ENCODE measurements around the gene FBXO46. TPM values are rescaled to one million over a fixed set of nuclear protein-coding genes. Genes with fewer than 3 reads are reported as not detected.
A peak's percentile ranks its signal among the peaks of the same experiment; 100 is the strongest.

Gene FBXO46
- total and polyA plus RNA-seq, 10 of the 15 experiments (the other 5 are each of a cell fraction or from before 2014, with no cell fraction given): 2.5 to 61.5 (median 13.7) TPM

DNA sequence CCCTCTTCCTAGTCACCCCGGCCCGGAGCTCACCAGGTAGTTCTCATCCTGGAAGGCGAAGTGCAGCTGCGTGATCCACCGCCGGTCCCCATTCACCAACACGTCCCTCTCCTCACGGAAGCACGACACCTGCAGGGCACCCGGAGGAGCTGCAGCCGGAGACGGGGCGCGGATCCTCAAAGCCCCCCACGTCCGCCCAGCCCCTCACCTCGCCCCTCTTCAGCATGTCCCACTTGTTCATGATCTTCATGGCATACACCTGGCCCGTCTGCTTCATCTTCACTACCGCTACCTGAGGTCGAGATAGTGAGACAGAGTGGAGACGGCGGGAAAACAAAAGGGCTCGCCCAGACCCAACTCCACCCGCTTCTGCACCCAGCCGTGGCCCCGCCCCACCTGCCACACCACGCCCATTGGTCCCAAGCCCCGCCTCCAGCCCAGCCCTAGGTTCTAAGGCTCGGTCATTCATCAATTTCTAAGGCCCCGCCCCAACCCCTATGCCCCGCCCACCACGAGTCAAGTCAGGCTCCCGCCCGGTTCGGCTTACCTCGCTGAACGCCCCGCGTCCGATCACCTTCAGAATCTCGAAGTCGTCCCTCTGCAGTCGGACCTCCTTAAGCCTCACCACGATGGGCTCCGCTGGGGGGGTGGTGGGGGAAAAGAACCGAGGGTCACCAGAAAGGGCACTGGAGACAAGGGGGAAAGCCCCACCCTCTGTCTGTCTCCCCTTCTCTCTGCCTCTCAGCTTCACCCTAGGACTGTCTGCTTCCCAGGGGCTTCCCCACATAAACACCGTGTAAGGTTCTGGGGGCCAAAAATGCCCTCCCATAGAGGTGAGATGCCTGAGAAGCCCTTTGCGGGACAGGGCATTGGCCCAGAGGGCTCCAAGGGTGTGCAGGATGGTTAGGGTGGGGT is 48.8 kb upstream of the FBXO46 start (continued):
- TF ChIP-seq, protein P1, sequence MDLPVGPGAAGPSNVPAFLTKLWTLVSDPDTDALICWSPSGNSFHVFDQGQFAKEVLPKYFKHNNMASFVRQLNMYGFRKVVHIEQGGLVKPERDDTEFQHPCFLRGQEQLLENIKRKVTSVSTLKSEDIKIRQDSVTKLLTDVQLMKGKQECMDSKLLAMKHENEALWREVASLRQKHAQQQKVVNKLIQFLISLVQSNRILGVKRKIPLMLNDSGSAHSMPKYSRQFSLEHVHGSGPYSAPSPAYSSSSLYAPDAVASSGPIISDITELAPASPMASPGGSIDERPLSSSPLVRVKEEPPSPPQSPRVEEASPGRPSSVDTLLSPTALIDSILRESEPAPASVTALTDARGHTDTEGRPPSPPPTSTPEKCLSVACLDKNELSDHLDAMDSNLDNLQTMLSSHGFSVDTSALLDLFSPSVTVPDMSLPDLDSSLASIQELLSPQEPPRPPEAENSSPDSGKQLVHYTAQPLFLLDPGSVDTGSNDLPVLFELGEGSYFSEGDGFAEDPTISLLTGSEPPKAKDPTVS (IDR thresholded peaks at IDR 0.05; ENCODE audit: low read depth, low read length): no peak
- TF ChIP-seq, protein P2, sequence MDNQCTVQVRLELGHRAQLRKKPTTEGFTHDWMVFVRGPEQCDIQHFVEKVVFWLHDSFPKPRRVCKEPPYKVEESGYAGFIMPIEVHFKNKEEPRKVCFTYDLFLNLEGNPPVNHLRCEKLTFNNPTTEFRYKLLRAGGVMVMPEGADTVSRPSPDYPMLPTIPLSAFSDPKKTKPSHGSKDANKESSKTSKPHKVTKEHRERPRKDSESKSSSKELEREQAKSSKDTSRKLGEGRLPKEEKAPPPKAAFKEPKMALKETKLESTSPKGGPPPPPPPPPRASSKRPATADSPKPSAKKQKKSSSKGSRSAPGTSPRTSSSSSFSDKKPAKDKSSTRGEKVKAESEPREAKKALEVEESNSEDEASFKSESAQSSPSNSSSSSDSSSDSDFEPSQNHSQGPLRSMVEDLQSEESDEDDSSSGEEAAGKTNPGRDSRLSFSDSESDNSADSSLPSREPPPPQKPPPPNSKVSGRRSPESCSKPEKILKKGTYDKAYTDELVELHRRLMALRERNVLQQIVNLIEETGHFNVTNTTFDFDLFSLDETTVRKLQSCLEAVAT (IDR thresholded peaks at IDR 0.05): 0 out of 2 replicates have a peak, but pooled peaks have one; percentile 46
- no peak for TF ChIP-seq POLR2AphosphoS2 (IDR thresholded peaks at IDR 0.05; ENCODE audit: low read depth, low read length)
- TF ChIP-seq SP1 (IDR thresholded peaks at IDR 0.05; ENCODE audit: low read depth, low read length): no peak
- peak; percentile 8 to 11; a peak in 1 of 4 replicates for TF ChIP-seq IKZF2 (IDR thresholded peaks at IDR 0.05)
- 0 out of 2 replicates have a peak, but pooled peaks have one; percentile 51 for TF ChIP-seq GATAD2B (conservative IDR thresholded peaks at IDR 0.05; ENCODE audit: low read depth)
- TF ChIP-seq, protein P3, sequence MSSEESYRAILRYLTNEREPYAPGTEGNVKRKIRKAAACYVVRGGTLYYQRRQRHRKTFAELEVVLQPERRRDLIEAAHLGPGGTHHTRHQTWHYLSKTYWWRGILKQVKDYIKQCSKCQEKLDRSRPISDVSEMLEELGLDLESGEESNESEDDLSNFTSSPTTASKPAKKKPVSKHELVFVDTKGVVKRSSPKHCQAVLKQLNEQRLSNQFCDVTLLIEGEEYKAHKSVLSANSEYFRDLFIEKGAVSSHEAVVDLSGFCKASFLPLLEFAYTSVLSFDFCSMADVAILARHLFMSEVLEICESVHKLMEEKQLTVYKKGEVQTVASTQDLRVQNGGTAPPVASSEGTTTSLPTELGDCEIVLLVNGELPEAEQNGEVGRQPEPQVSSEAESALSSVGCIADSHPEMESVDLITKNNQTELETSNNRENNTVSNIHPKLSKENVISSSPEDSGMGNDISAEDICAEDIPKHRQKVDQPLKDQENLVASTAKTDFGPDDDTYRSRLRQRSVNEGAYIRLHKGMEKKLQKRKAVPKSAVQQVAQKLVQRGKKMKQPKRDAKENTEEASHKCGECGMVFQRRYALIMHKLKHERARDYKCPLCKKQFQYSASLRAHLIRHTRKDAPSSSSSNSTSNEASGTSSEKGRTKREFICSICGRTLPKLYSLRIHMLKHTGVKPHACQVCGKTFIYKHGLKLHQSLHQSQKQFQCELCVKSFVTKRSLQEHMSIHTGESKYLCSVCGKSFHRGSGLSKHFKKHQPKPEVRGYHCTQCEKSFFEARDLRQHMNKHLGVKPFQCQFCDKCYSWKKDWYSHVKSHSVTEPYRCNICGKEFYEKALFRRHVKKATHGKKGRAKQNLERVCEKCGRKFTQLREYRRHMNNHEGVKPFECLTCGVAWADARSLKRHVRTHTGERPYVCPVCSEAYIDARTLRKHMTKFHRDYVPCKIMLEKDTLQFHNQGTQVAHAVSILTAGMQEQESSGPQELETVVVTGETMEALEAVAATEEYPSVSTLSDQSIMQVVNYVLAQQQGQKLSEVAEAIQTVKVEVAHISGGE (CRISPR knock-in tag; IDR thresholded peaks at IDR 0.05): no peak
- TF ChIP-seq, protein P4, sequence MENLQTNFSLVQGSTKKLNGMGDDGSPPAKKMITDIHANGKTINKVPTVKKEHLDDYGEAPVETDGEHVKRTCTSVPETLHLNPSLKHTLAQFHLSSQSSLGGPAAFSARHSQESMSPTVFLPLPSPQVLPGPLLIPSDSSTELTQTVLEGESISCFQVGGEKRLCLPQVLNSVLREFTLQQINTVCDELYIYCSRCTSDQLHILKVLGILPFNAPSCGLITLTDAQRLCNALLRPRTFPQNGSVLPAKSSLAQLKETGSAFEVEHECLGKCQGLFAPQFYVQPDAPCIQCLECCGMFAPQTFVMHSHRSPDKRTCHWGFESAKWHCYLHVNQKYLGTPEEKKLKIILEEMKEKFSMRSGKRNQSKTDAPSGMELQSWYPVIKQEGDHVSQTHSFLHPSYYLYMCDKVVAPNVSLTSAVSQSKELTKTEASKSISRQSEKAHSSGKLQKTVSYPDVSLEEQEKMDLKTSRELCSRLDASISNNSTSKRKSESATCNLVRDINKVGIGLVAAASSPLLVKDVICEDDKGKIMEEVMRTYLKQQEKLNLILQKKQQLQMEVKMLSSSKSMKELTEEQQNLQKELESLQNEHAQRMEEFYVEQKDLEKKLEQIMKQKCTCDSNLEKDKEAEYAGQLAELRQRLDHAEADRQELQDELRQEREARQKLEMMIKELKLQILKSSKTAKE (IDR thresholded peaks at IDR 0.05; ENCODE audit: low read depth, poor library complexity, severe bottlenecking): no peak
- TF ChIP-seq RAD51 (IDR thresholded peaks at IDR 0.05): no peak
- no peak for TF ChIP-seq CREB1 (IDR thresholded peaks at IDR 0.05; ENCODE audit: low read depth)
- TF ChIP-seq NFXL1 (IDR thresholded peaks at IDR 0.05; ENCODE audit: borderline replicate concordance): no peak
- TF ChIP-seq HDGF (IDR thresholded peaks at IDR 0.05): peak; percentile 86; the same call in 1 of the 2 replicates
- no peak for TF ChIP-seq ZNF207 (IDR thresholded peaks at IDR 0.05; ENCODE audit: borderline replicate concordance)
- TF ChIP-seq, protein P5, sequence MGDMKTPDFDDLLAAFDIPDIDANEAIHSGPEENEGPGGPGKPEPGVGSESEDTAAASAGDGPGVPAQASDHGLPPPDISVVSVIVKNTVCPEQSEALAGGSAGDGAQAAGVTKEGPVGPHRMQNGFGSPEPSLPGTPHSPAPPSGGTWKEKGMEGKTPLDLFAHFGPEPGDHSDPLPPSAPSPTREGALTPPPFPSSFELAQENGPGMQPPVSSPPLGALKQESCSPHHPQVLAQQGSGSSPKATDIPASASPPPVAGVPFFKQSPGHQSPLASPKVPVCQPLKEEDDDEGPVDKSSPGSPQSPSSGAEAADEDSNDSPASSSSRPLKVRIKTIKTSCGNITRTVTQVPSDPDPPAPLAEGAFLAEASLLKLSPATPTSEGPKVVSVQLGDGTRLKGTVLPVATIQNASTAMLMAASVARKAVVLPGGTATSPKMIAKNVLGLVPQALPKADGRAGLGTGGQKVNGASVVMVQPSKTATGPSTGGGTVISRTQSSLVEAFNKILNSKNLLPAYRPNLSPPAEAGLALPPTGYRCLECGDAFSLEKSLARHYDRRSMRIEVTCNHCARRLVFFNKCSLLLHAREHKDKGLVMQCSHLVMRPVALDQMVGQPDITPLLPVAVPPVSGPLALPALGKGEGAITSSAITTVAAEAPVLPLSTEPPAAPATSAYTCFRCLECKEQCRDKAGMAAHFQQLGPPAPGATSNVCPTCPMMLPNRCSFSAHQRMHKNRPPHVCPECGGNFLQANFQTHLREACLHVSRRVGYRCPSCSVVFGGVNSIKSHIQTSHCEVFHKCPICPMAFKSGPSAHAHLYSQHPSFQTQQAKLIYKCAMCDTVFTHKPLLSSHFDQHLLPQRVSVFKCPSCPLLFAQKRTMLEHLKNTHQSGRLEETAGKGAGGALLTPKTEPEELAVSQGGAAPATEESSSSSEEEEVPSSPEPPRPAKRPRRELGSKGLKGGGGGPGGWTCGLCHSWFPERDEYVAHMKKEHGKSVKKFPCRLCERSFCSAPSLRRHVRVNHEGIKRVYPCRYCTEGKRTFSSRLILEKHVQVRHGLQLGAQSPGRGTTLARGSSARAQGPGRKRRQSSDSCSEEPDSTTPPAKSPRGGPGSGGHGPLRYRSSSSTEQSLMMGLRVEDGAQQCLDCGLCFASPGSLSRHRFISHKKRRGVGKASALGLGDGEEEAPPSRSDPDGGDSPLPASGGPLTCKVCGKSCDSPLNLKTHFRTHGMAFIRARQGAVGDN (IDR thresholded peaks at IDR 0.05): no peak
